Measurements from ENCODE around the gene STARD9. TPM values are rescaled to one million over a fixed set of nuclear protein-coding genes. Genes with fewer than 3 reads are reported as not detected.
"Not testable (repeated sequence)": the region's sequence is repeated elsewhere in the genome, so short reads cannot be mapped to it uniquely, and the experiment has no call there.

The STARD9 gene
- polyA plus RNA-seq, 1 donor: 10.3 TPM

- 100% methylated on average over 2 of the region's 12 CpGs for WGBS (ENCODE audit: insufficient coverage, low lambda C conversion rate)
- not testable (repeated sequence) for H3K27ac ChIP-seq (ENCODE audit: low read length); DNase-seq; H3K9me3 ChIP-seq (ENCODE audit: control insufficient read depth, low read depth, low read length); H3K4me3 ChIP-seq (ENCODE audit: low read length); H3K27me3 ChIP-seq (ENCODE audit: control insufficient read depth, insufficient read depth, low read length); H3K4me1 ChIP-seq (ENCODE audit: control insufficient read depth, insufficient read depth, low read length)
- peaks cover 15% of the 10 kb centered on the region for H3K36me3 ChIP-seq (ENCODE audit: control insufficient read depth, insufficient read depth, low read length)
Measured at GRCh38 chr15:42556550-42557207, 18.7 kb upstream of the STARD9 start.

- DNase-seq: no peak
- Histone ChIP-seq H3K4me1 (ENCODE audit: control insufficient read depth, insufficient read depth, low read length) (no peaks in the 10 kb centered on the region), H3K9me3 (ENCODE audit: control insufficient read depth, low read depth, low read length) (no peaks in the 10 kb centered on the region), H3K27ac (ENCODE audit: low read length) (no peak overlapping the region), H3K4me3 (ENCODE audit: low read length) (no peak overlapping the region), H3K27me3 (ENCODE audit: control insufficient read depth, insufficient read depth, low read length) (no peaks in the 10 kb centered on the region), H3K36me3 (ENCODE audit: control insufficient read depth, insufficient read depth, low read length) (peaks cover 27% of the 10 kb centered on the region)
- WGBS (ENCODE audit: insufficient coverage, low lambda C conversion rate): no CpG with 5 or more reads among the region's 3 CpGs
Measured at GRCh38 chr15:42558739-42559138, 16.7 kb upstream of the STARD9 start.

GRCh38 chr15:42576040-42576594 lies 711 bp downstream of the STARD9 start:
- 20% methylated on average over 3 of the region's 16 CpGs for WGBS (ENCODE audit: insufficient coverage, low lambda C conversion rate)
- peaks cover 13% of the 10 kb centered on the region for H3K4me1 ChIP-seq (ENCODE audit: control insufficient read depth, insufficient read depth, low read length)
- peaks cover 28% of the 10 kb centered on the region for H3K27me3 ChIP-seq (ENCODE audit: control insufficient read depth, insufficient read depth, low read length)
- H3K9me3 ChIP-seq (ENCODE audit: control insufficient read depth, low read depth, low read length): no peaks in the 10 kb centered on the region
- DNase-seq: no peak
- no peaks in the 10 kb centered on the region for H3K36me3 ChIP-seq (ENCODE audit: control insufficient read depth, insufficient read depth, low read length)
- peak overlapping the region; percentile 56 for H3K27ac ChIP-seq (ENCODE audit: low read length)
- H3K4me3 ChIP-seq (ENCODE audit: low read length): peak overlapping the region; percentile 79

GRCh38 chr15:42576776-42577175 lies 1.4 kb downstream of the STARD9 start:
- H3K4me1 ChIP-seq (ENCODE audit: control insufficient read depth, insufficient read depth, low read length): peaks cover 16% of the 10 kb centered on the region
- 100% methylated on average over 1 of the region's 1 CpG for WGBS (ENCODE audit: insufficient coverage, low lambda C conversion rate)
- H3K9me3 ChIP-seq (ENCODE audit: control insufficient read depth, low read depth, low read length): no peaks in the 10 kb centered on the region
- peaks cover 31% of the 10 kb centered on the region for H3K27me3 ChIP-seq (ENCODE audit: control insufficient read depth, insufficient read depth, low read length)
- H3K36me3 ChIP-seq (ENCODE audit: control insufficient read depth, insufficient read depth, low read length): no peaks in the 10 kb centered on the region
- no peak for DNase-seq
- no peak overlapping the region for H3K27ac ChIP-seq (ENCODE audit: low read length)
- no peak overlapping the region for H3K4me3 ChIP-seq (ENCODE audit: low read length)

GRCh38 chr15:42577514-42578031 lies 2.2 kb downstream of the STARD9 start:
- no peak for DNase-seq
- Histone ChIP-seq H3K9me3 (ENCODE audit: control insufficient read depth, low read depth, low read length) (no peaks in the 10 kb centered on the region), H3K36me3 (ENCODE audit: control insufficient read depth, insufficient read depth, low read length) (no peaks in the 10 kb centered on the region), H3K27me3 (ENCODE audit: control insufficient read depth, insufficient read depth, low read length) (peaks cover 34% of the 10 kb centered on the region), H3K4me3 (ENCODE audit: low read length) (no peak overlapping the region), H3K27ac (ENCODE audit: low read length) (no peak overlapping the region), H3K4me1 (ENCODE audit: control insufficient read depth, insufficient read depth, low read length) (peaks cover 18% of the 10 kb centered on the region)
- no CpG with 5 or more reads among the region's 1 CpG for WGBS (ENCODE audit: insufficient coverage, low lambda C conversion rate)

GRCh38 chr15:42578984-42579537 lies 3.7 kb downstream of the STARD9 start:
- Histone ChIP-seq H3K27me3 (ENCODE audit: control insufficient read depth, insufficient read depth, low read length) (peaks cover 34% of the 10 kb centered on the region), H3K36me3 (ENCODE audit: control insufficient read depth, insufficient read depth, low read length) (no peaks in the 10 kb centered on the region), H3K27ac (ENCODE audit: low read length) (no peak overlapping the region), H3K9me3 (ENCODE audit: control insufficient read depth, low read depth, low read length) (no peaks in the 10 kb centered on the region), H3K4me1 (ENCODE audit: control insufficient read depth, insufficient read depth, low read length) (peaks cover 18% of the 10 kb centered on the region), H3K4me3 (ENCODE audit: low read length) (no peak overlapping the region)
- no peak for DNase-seq
- no CpG with 5 or more reads among the region's 2 CpGs for WGBS (ENCODE audit: insufficient coverage, low lambda C conversion rate)

GRCh38 chr15:42581272-42581730 lies 5.9 kb downstream of the STARD9 start:
- H3K27me3 ChIP-seq (ENCODE audit: control insufficient read depth, insufficient read depth, low read length): peaks cover 26% of the 10 kb centered on the region
- WGBS (ENCODE audit: insufficient coverage, low lambda C conversion rate): no CpG with 5 or more reads among the region's 37 CpGs
- peak overlapping the region; percentile 43 for H3K27ac ChIP-seq (ENCODE audit: low read length)
- peaks cover 5% of the 10 kb centered on the region for H3K4me1 ChIP-seq (ENCODE audit: control insufficient read depth, insufficient read depth, low read length)
- DNase-seq: peak; percentile 67 to 86
- no peaks in the 10 kb centered on the region for H3K9me3 ChIP-seq (ENCODE audit: control insufficient read depth, low read depth, low read length)
- peak overlapping the region; percentile 40 for H3K4me3 ChIP-seq (ENCODE audit: low read length)
- peaks cover 2% of the 10 kb centered on the region for H3K36me3 ChIP-seq (ENCODE audit: control insufficient read depth, insufficient read depth, low read length)

GRCh38 chr15:42582569-42583375 lies 7.4 kb downstream of the STARD9 start:
- Histone ChIP-seq H3K9me3 (ENCODE audit: control insufficient read depth, low read depth, low read length) (no peaks in the 10 kb centered on the region), H3K4me3 (ENCODE audit: low read length) (no peak overlapping the region), H3K36me3 (ENCODE audit: control insufficient read depth, insufficient read depth, low read length) (peaks cover 2% of the 10 kb centered on the region), H3K27me3 (ENCODE audit: control insufficient read depth, insufficient read depth, low read length) (peaks cover 18% of the 10 kb centered on the region), H3K4me1 (ENCODE audit: control insufficient read depth, insufficient read depth, low read length) (peaks cover 5% of the 10 kb centered on the region), H3K27ac (ENCODE audit: low read length) (peak overlapping the region; percentile 21)
- 100% methylated on average over 1 of the region's 8 CpGs for WGBS (ENCODE audit: insufficient coverage, low lambda C conversion rate)
- no peak for DNase-seq

GRCh38 chr15:42584031-42584765 lies 8.8 kb downstream of the STARD9 start:
- peaks cover 2% of the 10 kb centered on the region for H3K36me3 ChIP-seq (ENCODE audit: control insufficient read depth, insufficient read depth, low read length)
- DNase-seq: no peak
- WGBS (ENCODE audit: insufficient coverage, low lambda C conversion rate): no CpG with 5 or more reads among the region's 4 CpGs
- H3K27me3 ChIP-seq (ENCODE audit: control insufficient read depth, insufficient read depth, low read length): peaks cover 14% of the 10 kb centered on the region
- peaks cover 5% of the 10 kb centered on the region for H3K4me1 ChIP-seq (ENCODE audit: control insufficient read depth, insufficient read depth, low read length)
- H3K4me3 ChIP-seq (ENCODE audit: low read length): no peak overlapping the region
- H3K9me3 ChIP-seq (ENCODE audit: control insufficient read depth, low read depth, low read length): no peaks in the 10 kb centered on the region
- peak overlapping the region; percentile 4 for H3K27ac ChIP-seq (ENCODE audit: low read length)
